Activated gamma-delta T cell treated with Interleukin-2 at 50 U/mL for 16 hours (primary cell): ENCODE results near the gene OSGIN1.
"Not testable (repeated sequence)": the region's sequence is repeated elsewhere in the genome, so short reads cannot be mapped to it uniquely, and the experiment has no call there.

Experiments
- DNase-seq: peaks from one replicate; pipeline ENCODE4 v3.0.0-alpha.2; 2020

OSGIN1 gene

GRCh38 chr16:83926726-83927397 is 26.2 kb upstream of the OSGIN1 start:
- peak; percentile 53 for DNase-seq

- DNase-seq: no peak
Measured at GRCh38 chr16:83928341-83929055, 24.5 kb upstream of the OSGIN1 start.

GRCh38 chr16:83929811-83930555 is 23.1 kb upstream of the OSGIN1 start:
- DNase-seq: no peak

GRCh38 chr16:83930730-83931500 is 22.1 kb upstream of the OSGIN1 start:
- DNase-seq: no peak

GRCh38 chr16:83931556-83931955 is 21.5 kb upstream of the OSGIN1 start:
- DNase-seq: no peak

- DNase-seq: no peak
Measured at GRCh38 chr16:83932304-83932703, 20.7 kb upstream of the OSGIN1 start.

GRCh38 chr16:83932955-83933673 is 19.9 kb upstream of the OSGIN1 start:
- DNase-seq: no peak

GRCh38 chr16:83933885-83934683 is 19.0 kb upstream of the OSGIN1 start:
- no peak for DNase-seq

GRCh38 chr16:83934684-83934977 is 18.4 kb upstream of the OSGIN1 start:
- DNase-seq: no peak

- DNase-seq: no peak
Measured at GRCh38 chr16:83935005-83935857, 17.8 kb upstream of the OSGIN1 start.

GRCh38 chr16:83935858-83936255 is 17.2 kb upstream of the OSGIN1 start:
- DNase-seq: no peak

GRCh38 chr16:83936581-83937165 is 16.4 kb upstream of the OSGIN1 start:
- DNase-seq: no peak

- DNase-seq: no peak
Measured at GRCh38 chr16:83937267-83937666, 15.8 kb upstream of the OSGIN1 start.

- DNase-seq: no peak
Measured at GRCh38 chr16:83937922-83938885, 14.8 kb upstream of the OSGIN1 start.

- DNase-seq: no peak
Measured at GRCh38 chr16:83939266-83939855, 13.7 kb upstream of the OSGIN1 start.

GRCh38 chr16:83940119-83940518 is 12.9 kb upstream of the OSGIN1 start:
- no peak for DNase-seq

GRCh38 chr16:83940630-83941378 is 12.2 kb upstream of the OSGIN1 start:
- DNase-seq: no peak

GRCh38 chr16:83941546-83941945 is 11.5 kb upstream of the OSGIN1 start:
- not testable (repeated sequence) for DNase-seq
